ENCODE data around the gene MOB3A.
"Not testable (repeated sequence)": the region's sequence is repeated elsewhere in the genome, so short reads cannot be mapped to it uniquely, and the experiment has no call there.

Gene MOB3A

GRCh38 chr19:2045501-2046045, 50.6 kb downstream of the MOB3A start:
- no peak for DNase-seq (ENCODE audit: low spot score)

- DNase-seq (ENCODE audit: low spot score) = no peak
Observed at GRCh38 chr19:2044709-2045500, 51.2 kb downstream of the MOB3A start.

GRCh38 chr19:2043961-2044708, 52.0 kb downstream of the MOB3A start:
- peak; percentile 56 for DNase-seq (ENCODE audit: low spot score)

GRCh38 chr19:2043251-2043641, 52.9 kb downstream of the MOB3A start:
- peak; percentile 12 for DNase-seq (ENCODE audit: low spot score)

- no peak for DNase-seq (ENCODE audit: low spot score)
Observed at GRCh38 chr19:2042485-2043250, 53.5 kb downstream of the MOB3A start.

- peak; percentile 97 for DNase-seq (ENCODE audit: low spot score)
Observed at GRCh38 chr19:2041683-2042484, 54.2 kb downstream of the MOB3A start.

- no peak for DNase-seq (ENCODE audit: low spot score)
Observed at GRCh38 chr19:2041433-2041682, 54.8 kb downstream of the MOB3A start.

GRCh38 chr19:2040647-2041432, 55.3 kb downstream of the MOB3A start:
- no peak for DNase-seq (ENCODE audit: low spot score)

- DNase-seq (ENCODE audit: low spot score) = no peak
Observed at GRCh38 chr19:2039959-2040646, 56.0 kb downstream of the MOB3A start.

- no peak for DNase-seq (ENCODE audit: low spot score)
Observed at GRCh38 chr19:2039089-2039958, 56.8 kb downstream of the MOB3A start.

- peak; percentile 26 for DNase-seq (ENCODE audit: low spot score)
Observed at GRCh38 chr19:2038284-2039088, 57.6 kb downstream of the MOB3A start.

- no peak for DNase-seq (ENCODE audit: low spot score)
Observed at GRCh38 chr19:2037651-2038255, 58.4 kb downstream of the MOB3A start.

GRCh38 chr19:2036424-2036823, 59.7 kb downstream of the MOB3A start:
- peak; percentile 20 for DNase-seq (ENCODE audit: low spot score)

GRCh38 chr19:2035590-2035991, 60.5 kb downstream of the MOB3A start:
- DNase-seq (ENCODE audit: low spot score) = peak; percentile 22

GRCh38 chr19:2034729-2035589, 61.2 kb downstream of the MOB3A start:
- DNase-seq (ENCODE audit: low spot score) = peak; percentile 95

GRCh38 chr19:2034253-2034652, 61.9 kb downstream of the MOB3A start:
- DNase-seq (ENCODE audit: low spot score) = not testable (repeated sequence)

- no peak for DNase-seq (ENCODE audit: low spot score)
Observed at GRCh38 chr19:2033825-2034159, 62.3 kb downstream of the MOB3A start.
